B cell (primary cell): ENCODE measurements around the gene CEP131.

Source experiments
- CTCF ChIP-seq: fragments of 200-600 bp; IDR thresholded peaks from one replicate; pipeline ENCODE4 v1.8.0; 2022; ENCODE audit warnings: antibody characterized with exemption, mild to moderate bottlenecking
- EZH2 ChIP-seq: IDR thresholded peaks from 2 replicates; pipeline ENCODE4 v1.6.1; 2012; ENCODE audit warnings: borderline replicate concordance, low read depth, mild to moderate bottlenecking, moderate library complexity, low read length; ENCODE audit not compliant: insufficient read depth, poor library complexity, severe bottlenecking

- no peak for TF ChIP-seq CTCF
- no peak for TF ChIP-seq EZH2
Measured at GRCh38 chr17:81217491-81217890, 5.3 kb downstream of the CEP131 start.
